Testis (tissue), 3 donors: ENCODE data around the gene LRPPRC. TPM values are rescaled to one million over a fixed set of nuclear protein-coding genes. Genes with fewer than 3 reads are reported as not detected.

Experiments
- DNase-seq: peaks from one replicate; pipeline ENCODE4 v3.0.0-alpha.2; 2019
- H3K27ac ChIP-seq, 2 donors: fragments of 200-600 bp; sonication (generic); one replicate each; pipeline ENCODE4 v1.5.1; 2019
- H3K27me3 ChIP-seq: fragments of 200-600 bp; sonication (generic); one replicate; pipeline ENCODE4 v1.5.1; 2019
- H3K36me3 ChIP-seq: fragments of 200-600 bp; sonication (generic); one replicate; pipeline ENCODE4 v1.5.1; 2017; ENCODE audit warnings: low read depth; ENCODE audit errors: missing control alignments
- H3K4me1 ChIP-seq: fragments of 200-600 bp; sonication (generic); one replicate; pipeline ENCODE4 v1.5.1; 2019
- H3K4me3 ChIP-seq, 2 donors: fragments of 200-600 bp; sonication (generic); one replicate each; pipeline ENCODE4 v1.5.1; 2017 to 2019
- H3K9me3 ChIP-seq: fragments of 200-600 bp; sonication (generic); one replicate; pipeline ENCODE4 v1.5.1; 2017
- CTCF ChIP-seq, 3 experiments: fragments of 450-650 bp in 2 of 3; fragments of 200-600 bp in 1 of 3; sonication (generic) in 1 of 3; IDR thresholded peaks; one replicate each; pipeline ENCODE4 v1.5.1; 2016 to 2019; ENCODE audit warnings: antibody characterized with exemption in 3 of 3, mild to moderate bottlenecking in 2 of 3, moderate library complexity in 1 of 3
- POLR2A ChIP-seq: fragments of 450-650 bp; IDR thresholded peaks from one replicate; pipeline ENCODE4 v1.6.1; 2017; ENCODE audit warnings: antibody characterized with exemption, mild to moderate bottlenecking, moderate library complexity
- WGBS, 2 donors: methylation state at CpG; one replicate each; pipeline ENCODE4 v1.1.5; 2018; 5-methylcytosine and 5-hydroxymethylcytosine counted together
- intact Hi-C: fragments of 100-400 bp; cut with DNase I; formaldehyde crosslinking; loops from one replicate; pipeline ENCODE4 v1.15.1; 2023; ENCODE audit warnings: low total_unique reads
- polyA plus RNA-seq: library from polyadenylated mRNA; stranded (reverse); fragments of 350-450 nt; fragmentation: Illumina TruSeq; extraction: RNeasy Lipid Tissue Mini Kit (QIAGEN cat#74804); gene quantifications from one replicate; pipeline ENCODE4 v1.2.3, GENCODE V29; 2014; ENCODE audit warnings: low read depth, low replicate concordance; ENCODE audit not compliant: insufficient read depth
- total RNA-seq, 2 donors: library from RNA; depleted of rRNA; stranded (reverse); fragments of >200 nt; gene quantifications; one replicate each; pipeline ENCODE4 v1.2.3, GENCODE V29; 2016

Gene LRPPRC
- total and polyA plus RNA-seq, 3 donors from 2014 or later, result 65.7 to 133 (median 114) TPM

GRCh38 chr2:43942881-43943280 is 52.9 kb downstream of the LRPPRC start:
- no peaks in the 10 kb centered on the region for H3K36me3 ChIP-seq
- no peaks in the 10 kb centered on the region for H3K4me1 ChIP-seq
- intact Hi-C loops, result no loop called here
- 97 to 98% methylated on average over 1 of the region's 1 CpG for WGBS, 2 donors
- no peaks in the 10 kb centered on the region for H3K9me3 ChIP-seq
- no peak for TF ChIP-seq CTCF (IDR thresholded peaks at IDR 0.05)
- no peak for TF ChIP-seq POLR2A
- DNase-seq, result no peak
- no peak overlapping the region for H3K4me3 ChIP-seq
- no peaks in the 10 kb centered on the region for H3K27me3 ChIP-seq
- H3K27ac ChIP-seq, result no peak overlapping the region

- DNase-seq, result no peak
- Histone ChIP-seq H3K9me3 (no peaks in the 10 kb centered on the region), H3K36me3 (no peaks in the 10 kb centered on the region), H3K4me1 (no peaks in the 10 kb centered on the region), H3K27me3 (no peaks in the 10 kb centered on the region), H3K27ac (no peak overlapping the region), H3K4me3 (no peak overlapping the region)
- 43 to 46% methylated on average over 4 of the region's 4 CpGs for WGBS, 2 donors
- TF ChIP-seq CTCF (IDR thresholded peaks at IDR 0.05) (no peak), POLR2A (no peak)
- intact Hi-C loops, result no loop called here
These were observed 53.8 kb downstream of the LRPPRC start for GRCh38 chr2:43941966-43942365.

GRCh38 chr2:43941359-43941758 is 54.4 kb downstream of the LRPPRC start:
- intact Hi-C loops, result no loop called here
- WGBS, 2 donors, result 70 to 79% methylated on average over 3 of the region's 3 CpGs
- TF ChIP-seq POLR2A, result no peak
- no peak for TF ChIP-seq CTCF (IDR thresholded peaks at IDR 0.05)
- Histone ChIP-seq H3K27me3 (no peaks in the 10 kb centered on the region), H3K9me3 (no peaks in the 10 kb centered on the region), H3K27ac (no peak overlapping the region), H3K4me3 (no peak overlapping the region), H3K4me1 (no peaks in the 10 kb centered on the region), H3K36me3 (no peaks in the 10 kb centered on the region)
- no peak for DNase-seq

- WGBS, 2 donors, result 64 to 73% methylated on average over 6 of the region's 6 CpGs
- Histone ChIP-seq H3K4me1 (no peaks in the 10 kb centered on the region), H3K4me3 (no peak overlapping the region), H3K27me3 (no peaks in the 10 kb centered on the region), H3K36me3 (no peaks in the 10 kb centered on the region), H3K9me3 (no peaks in the 10 kb centered on the region), H3K27ac (no peak overlapping the region)
- no peak for TF ChIP-seq POLR2A
- TF ChIP-seq CTCF (IDR thresholded peaks at IDR 0.05), result no peak
- intact Hi-C loops, result no loop called here
- DNase-seq, result no peak
These were observed 56.0 kb downstream of the LRPPRC start for GRCh38 chr2:43939695-43940256.

- Histone ChIP-seq H3K27ac (no peak overlapping the region), H3K36me3 (no peaks in the 10 kb centered on the region), H3K9me3 (no peaks in the 10 kb centered on the region), H3K4me3 (no peak overlapping the region), H3K27me3 (no peaks in the 10 kb centered on the region), H3K4me1 (no peaks in the 10 kb centered on the region)
- intact Hi-C loops, result no loop called here
- 67 to 73% methylated on average over 3 of the region's 3 CpGs for WGBS, 2 donors
- no peak for DNase-seq
- no peak for TF ChIP-seq POLR2A
- no peak for TF ChIP-seq CTCF (IDR thresholded peaks at IDR 0.05)
These were observed 58.4 kb downstream of the LRPPRC start for GRCh38 chr2:43937269-43937820.
